Measurements from ENCODE around the gene LIN7B. TPM values are rescaled to one million over a fixed set of nuclear protein-coding genes. Genes with fewer than 3 reads are reported as not detected.
A peak's percentile ranks its signal among the peaks of the same experiment; 100 is the strongest.

The LIN7B gene
- total and polyA plus RNA-seq, 5 experiments from 2014 or later = 5.5 to 16.2 (median 9.2) TPM

GRCh38 chr19:49081273-49081672 is 32.9 kb upstream of the LIN7B start:
- DNase-seq (no peak), ATAC-seq (no peak)
- Mint-ChIP-seq H3K27me3 (peaks cover 3 to 24% (median 16%) of the 10 kb centered on the region in 5 donors), H3K4me1 (peaks cover 10 to 17% (median 14%) of the 10 kb centered on the region in 4 donors), H3K36me3 (peaks cover 0 to 7% (median 0%) of the 10 kb centered on the region in 3 donors), H3K27ac (peak overlapping the region in 2 of 10 donors; percentile 5 to 60), H3K9me3 (peaks cover 0 to 2% (median 0%) of the 10 kb centered on the region in 9 donors), H3K4me3 (no peak overlapping the region)
- POLR2A ChIA-PET = no interaction called here

DNA sequence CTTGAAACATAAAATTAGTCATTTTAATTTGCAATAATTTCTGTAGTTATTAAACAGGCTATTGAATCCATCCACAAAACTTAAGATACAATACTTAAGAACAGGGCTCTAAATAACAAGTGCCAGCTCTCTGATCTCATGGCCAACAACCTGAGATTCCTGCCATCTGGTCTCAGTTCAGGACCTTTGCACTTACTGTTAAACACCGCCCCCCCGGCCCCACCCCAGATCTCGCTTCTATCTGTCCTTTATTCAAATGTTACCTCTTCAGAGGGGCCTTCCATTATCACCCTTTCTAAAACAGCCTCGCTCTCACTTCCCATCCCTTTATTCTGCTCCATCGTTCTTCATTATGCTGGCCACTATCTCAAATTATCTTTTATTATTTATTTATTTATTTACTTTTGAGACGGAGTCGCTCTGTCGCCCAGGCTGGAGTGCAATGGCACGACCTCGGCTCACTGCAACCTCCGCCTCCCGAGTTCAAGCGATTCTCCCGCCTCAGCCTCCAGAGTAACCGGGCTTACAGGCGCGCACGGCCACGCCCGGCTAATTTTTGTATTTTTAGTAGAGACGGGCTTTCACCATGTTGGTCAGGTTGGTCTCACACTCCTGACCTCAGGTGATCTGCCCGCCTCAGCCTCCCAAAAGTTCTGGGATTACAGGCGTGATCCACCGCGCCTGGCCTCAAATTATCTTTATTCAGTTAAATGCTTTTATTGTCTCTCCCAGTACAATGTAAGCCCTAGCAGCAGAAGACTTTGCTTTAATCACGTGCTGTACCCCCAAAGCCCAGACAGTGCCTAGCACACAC is 29.8 kb upstream of the LIN7B start:
- POLR2A ChIA-PET = no interaction called here
- Mint-ChIP-seq H3K36me3 (peaks cover 0 to 33% (median 9%) of the 10 kb centered on the region in 3 donors), H3K9me3 (peaks cover 0 to 2% (median 0%) of the 10 kb centered on the region in 9 donors), H3K4me1 (peaks cover 19 to 43% (median 35%) of the 10 kb centered on the region in 4 donors), H3K27ac (peak overlapping the region; percentile 91 to 99 (median 96)), H3K4me3 (peak overlapping the region; percentile 85 to 97 (median 94)), H3K27me3 (peaks cover 3 to 15% (median 7%) of the 10 kb centered on the region in 5 donors)
- no peak for DNase-seq
- ATAC-seq = no peak

DNA sequence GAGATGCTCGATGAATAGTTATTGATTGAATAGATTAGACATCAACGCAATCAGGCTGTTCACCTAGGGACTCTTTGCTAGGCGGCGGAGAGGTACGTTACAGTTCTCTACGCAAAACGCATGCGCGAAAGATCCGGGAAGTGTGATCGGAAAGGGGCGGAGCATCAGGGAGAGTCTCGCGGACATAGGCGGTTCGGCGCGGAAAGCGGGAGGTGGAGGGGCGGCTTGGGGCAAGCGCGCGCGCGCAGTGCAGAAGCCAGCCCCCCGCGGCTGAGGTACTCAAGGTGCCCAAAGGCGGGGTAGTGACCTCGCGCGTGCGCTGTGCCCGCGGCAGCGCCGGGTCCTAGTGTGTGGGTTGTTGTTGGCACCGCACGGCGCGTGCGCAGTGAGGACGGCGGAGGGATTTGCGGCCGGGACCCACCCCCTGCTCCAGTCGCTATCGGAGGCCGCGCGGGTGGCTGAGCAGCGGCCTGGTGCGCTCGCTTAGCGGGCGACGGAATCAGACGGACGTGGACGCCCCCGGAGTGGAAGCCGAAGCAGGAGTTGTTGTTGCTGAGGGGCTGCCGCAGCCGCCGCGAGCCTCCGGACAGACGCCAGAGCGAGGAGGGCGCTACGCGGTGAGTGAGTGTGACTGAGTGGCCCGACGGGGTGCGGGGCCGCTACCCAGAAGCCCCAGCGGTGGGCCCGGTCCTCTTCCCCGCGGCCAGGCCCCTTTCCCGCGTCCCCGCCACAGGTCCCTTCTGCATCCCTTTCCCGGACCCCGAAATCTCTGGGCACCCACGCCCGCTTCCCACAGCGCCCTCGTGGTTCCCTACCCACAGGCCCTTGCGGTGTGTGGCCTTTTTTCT is 28.9 kb upstream of the LIN7B start, which contains the start of gene SNRNP70:
Gene SNRNP70, plus strand, starts transcription at position 432 of the 848 bp plus-strand sequence. CDS start 964 bp downstream, outside the sequence.
- POLR2A ChIA-PET = interaction anchor here (1.0 kb wide), 1 partner anchor 29 kb away, joined by 5 read pairs; the partner anchor contains the start of gene LIN7B
- peaks cover 1 to 11% (median 5%) of the 10 kb centered on the region in 5 donors for H3K27me3 Mint-ChIP-seq
- peak within 1 kb of the TSS; percentile 91 to 99 (median 96) for H3K27ac Mint-ChIP-seq
- H3K4me3 Mint-ChIP-seq = peak within 1 kb of the TSS; percentile 85 to 97 (median 94)
- H3K36me3 Mint-ChIP-seq = peaks cover 0 to 41% (median 11%) of the 10 kb centered on the region in 3 donors
- DNase-seq (peak; percentile 99 to 100 (median 99)), ATAC-seq (peak; percentile 91 to 92)
- H3K9me3 Mint-ChIP-seq = peaks cover 0 to 2% (median 0%) of the 10 kb centered on the region in 9 donors
- H3K4me1 Mint-ChIP-seq = peaks cover 20 to 48% (median 40%) of the 10 kb centered on the region in 4 donors

GRCh38 chr19:49085868-49086232 is 28.3 kb upstream of the LIN7B start:
- Mint-ChIP-seq H3K27me3 (peaks cover 0 to 9% (median 2%) of the 10 kb centered on the region in 5 donors), H3K9me3 (peaks cover 0 to 2% (median 0%) of the 10 kb centered on the region in 9 donors), H3K27ac (peak overlapping the region; percentile 91 to 99 (median 96)), H3K4me1 (peaks cover 20 to 51% (median 44%) of the 10 kb centered on the region in 4 donors), H3K36me3 (peaks cover 0 to 47% (median 12%) of the 10 kb centered on the region in 3 donors), H3K4me3 (peak overlapping the region; percentile 85 to 97 (median 94))
- ATAC-seq (no peak), DNase-seq (no peak)
- POLR2A ChIA-PET = interaction anchor here (1.0 to 1.4 kb wide), 2 partner anchors 28 to 93 kb away, joined by 3 to 5 read pairs; partner anchors contain the start of genes GYS1, LIN7B and RUVBL2

GRCh38 chr19:49086296-49086695 is 27.9 kb upstream of the LIN7B start:
- Mint-ChIP-seq H3K9me3 (peaks cover 0 to 2% (median 0%) of the 10 kb centered on the region in 9 donors), H3K4me1 (peaks cover 20 to 52% (median 44%) of the 10 kb centered on the region in 4 donors), H3K4me3 (peak overlapping the region; percentile 85 to 97 (median 94)), H3K27me3 (peaks cover 0 to 8% (median 2%) of the 10 kb centered on the region in 5 donors), H3K27ac (peak overlapping the region; percentile 91 to 99 (median 96)), H3K36me3 (peaks cover 0 to 52% (median 12%) of the 10 kb centered on the region in 3 donors)
- DNase-seq (no peak), ATAC-seq (no peak)
- POLR2A ChIA-PET = interaction anchor here (0.7 to 1.4 kb wide), 4 partner anchors 12 to 93 kb away, joined by 3 to 6 read pairs (median 4); partner anchors contain the start of genes GYS1, LIN7B and RUVBL2

GRCh38 chr19:49091391-49092038 is 22.7 kb upstream of the LIN7B start:
- peaks cover 0 to 89% (median 13%) of the 10 kb centered on the region in 3 donors for H3K36me3 Mint-ChIP-seq
- POLR2A ChIA-PET = no interaction called here
- no peaks in the 10 kb centered on the region for H3K9me3 Mint-ChIP-seq
- H3K4me3 Mint-ChIP-seq = peak overlapping the region in 1 of 10 donors; percentile 8
- peaks cover 14 to 50% (median 35%) of the 10 kb centered on the region in 4 donors for H3K4me1 Mint-ChIP-seq
- ATAC-seq = no peak
- H3K27ac Mint-ChIP-seq = peak overlapping the region in 2 of 10 donors; percentile 7 to 20
- H3K27me3 Mint-ChIP-seq = no peaks in the 10 kb centered on the region
- DNase-seq = no peak

DNA sequence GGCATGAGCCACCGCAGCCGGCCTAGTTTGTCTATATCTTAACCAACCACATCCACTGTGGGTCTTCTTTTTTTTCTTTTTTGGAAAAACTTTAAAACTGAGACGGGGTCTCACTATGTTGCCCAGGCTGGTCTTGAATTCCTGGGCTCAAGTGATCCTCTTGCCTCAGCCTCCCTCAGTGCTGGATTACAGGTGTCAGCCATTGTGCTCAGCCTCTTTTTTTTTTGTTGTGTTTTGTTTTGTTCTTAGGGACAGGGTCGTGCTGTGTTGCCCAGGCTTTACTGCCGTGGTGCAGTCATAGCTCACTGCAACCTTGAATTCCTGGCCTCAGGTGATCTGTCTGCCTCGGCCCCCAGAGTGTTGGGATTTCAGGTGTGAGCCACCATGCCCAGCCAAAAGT is 21.5 kb upstream of the LIN7B start:
- POLR2A ChIA-PET = no interaction called here
- no peak for DNase-seq
- Mint-ChIP-seq H3K4me1 (peaks cover 8 to 43% (median 28%) of the 10 kb centered on the region in 4 donors), H3K4me3 (no peak overlapping the region), H3K36me3 (peaks cover 0 to 91% (median 10%) of the 10 kb centered on the region in 3 donors), H3K9me3 (no peaks in the 10 kb centered on the region), H3K27me3 (no peaks in the 10 kb centered on the region), H3K27ac (no peak overlapping the region)
- ATAC-seq = no peak

- no peaks in the 10 kb centered on the region for H3K27me3 Mint-ChIP-seq
- ATAC-seq (no peak), DNase-seq (no peak)
- peaks cover 11 to 30% (median 23%) of the 10 kb centered on the region in 4 donors for H3K4me1 Mint-ChIP-seq
- H3K36me3 Mint-ChIP-seq = peaks cover 0 to 95% (median 14%) of the 10 kb centered on the region in 3 donors
- H3K27ac Mint-ChIP-seq = peak overlapping the region in 2 of 10 donors; percentile 58 to 64
- H3K4me3 Mint-ChIP-seq = no peak overlapping the region
- H3K9me3 Mint-ChIP-seq = no peaks in the 10 kb centered on the region
- POLR2A ChIA-PET = interaction anchor here (0.7 to 1.0 kb wide), 3 partner anchors 10 to 559 kb away, joined by 3 to 6 read pairs (median 3); no protein-coding TSS in a partner anchor
Measured at GRCh38 chr19:49094505-49095482, 19.4 kb upstream of the LIN7B start.

- peaks cover 0 to 90% (median 9%) of the 10 kb centered on the region in 3 donors for H3K36me3 Mint-ChIP-seq
- H3K4me1 Mint-ChIP-seq = peaks cover 5 to 24% (median 15%) of the 10 kb centered on the region in 4 donors
- H3K4me3 Mint-ChIP-seq = no peak overlapping the region
- peak overlapping the region in 3 of 10 donors; percentile 56 to 61 (median 57) for H3K27ac Mint-ChIP-seq
- no peaks in the 10 kb centered on the region for H3K27me3 Mint-ChIP-seq
- DNase-seq (peak; percentile 55 to 86 (median 75)), ATAC-seq (peak; percentile 89)
- no peaks in the 10 kb centered on the region for H3K9me3 Mint-ChIP-seq
- POLR2A ChIA-PET = interaction anchor here (0.6 to 1.6 kb wide), 5 partner anchors 9 to 51 kb away, joined by 3 to 5 read pairs (median 3); partner anchors contain the start of genes C19orf73 and PPFIA3
Measured at GRCh38 chr19:49097453-49098288, 16.5 kb upstream of the LIN7B start.

- ATAC-seq (no peak), DNase-seq (no peak)
- peaks cover 0 to 89% (median 8%) of the 10 kb centered on the region in 3 donors for H3K36me3 Mint-ChIP-seq
- H3K27ac Mint-ChIP-seq = no peak overlapping the region
- H3K27me3 Mint-ChIP-seq = no peaks in the 10 kb centered on the region
- POLR2A ChIA-PET = interaction anchor here (1.3 to 1.6 kb wide), 2 partner anchors 12 to 20 kb away, joined by 3 to 5 read pairs; partner anchors contain the start of genes C19orf73 and PPFIA3
- no peak overlapping the region for H3K4me3 Mint-ChIP-seq
- no peaks in the 10 kb centered on the region for H3K9me3 Mint-ChIP-seq
- H3K4me1 Mint-ChIP-seq = peaks cover 4 to 24% (median 15%) of the 10 kb centered on the region in 4 donors
Measured at GRCh38 chr19:49098795-49099194, 15.4 kb upstream of the LIN7B start.
